Measurements from ENCODE around the gene NTRK3.

- TF ChIP-seq CTCF (IDR thresholded peaks at IDR 0.05; ENCODE audit: extremely low read depth in 1 of 2, insufficient read depth in 1 of 2, low read depth in 1 of 2, low read length in 2 of 2) (no peak), POLR2A (IDR thresholded peaks at IDR 0.05; ENCODE audit: low read depth, low read length) (no peak), MYC (IDR thresholded peaks at IDR 0.05; ENCODE audit: low read depth, low read length) (no peak), POLR2AphosphoS5 (IDR thresholded peaks at IDR 0.05; ENCODE audit: insufficient read depth, low read depth, low read length) (no peak), EZH2 (IDR thresholded peaks at IDR 0.05; ENCODE audit: borderline replicate concordance, low read depth, low read length, severe bottlenecking) (no peak), MAX (IDR thresholded peaks at IDR 0.05; ENCODE audit: insufficient read depth, insufficient read length) (no peak), GATA2 (IDR thresholded peaks at IDR 0.05; ENCODE audit: insufficient read depth, insufficient read length, low read depth, low read length) (no peak), FOS (IDR thresholded peaks at IDR 0.05; ENCODE audit: borderline replicate concordance, insufficient read depth, low read length) (no peak), JUN (IDR thresholded peaks at IDR 0.05; ENCODE audit: borderline replicate concordance, insufficient read depth, insufficient read length, low read depth) (no peak)
These were observed 13.7 kb downstream of the NTRK3 start for GRCh38 chr15:88242586-88243555.

All from endothelial cell of umbilical vein (primary cell).